ENCODE data around the gene CEP104.

Gene CEP104

GRCh38 chr1:3842912-3843311 is 14.1 kb downstream of the CEP104 start:
- peak in 1 of 2 experiments; percentile 31 for DNase-seq (ENCODE audit: low read depth in 1 of 2, low spot score in 1 of 2)
- Histone ChIP-seq H3K27me3 (ENCODE audit: insufficient read depth, poor library complexity, severe bottlenecking) (no peaks in the 10 kb centered on the region), H3K27ac (replicated peaks) (peak overlapping the region; percentile 73), H3K4me3 (replicated peaks; ENCODE audit: insufficient read depth, low read length) (peak overlapping the region; percentile 5; the same call in 1 of the 2 replicates)
- no peak for TF ChIP-seq REST (IDR thresholded peaks at IDR 0.05; ENCODE audit: insufficient replicate concordance, low read depth)
- TF ChIP-seq SPI1 (IDR thresholded peaks at IDR 0.05; ENCODE audit: borderline replicate concordance, low read depth), result peak; percentile 80

- no peak for TF ChIP-seq CTCF (IDR thresholded peaks at IDR 0.05; ENCODE audit: insufficient read depth, low read length)
- TF ChIP-seq SPI1 (IDR thresholded peaks at IDR 0.05; ENCODE audit: borderline replicate concordance, low read depth), result no peak
- TF ChIP-seq REST (IDR thresholded peaks at IDR 0.05; ENCODE audit: insufficient replicate concordance, low read depth), result no peak
- TF ChIP-seq POLR2AphosphoS5 (IDR thresholded peaks at IDR 0.05; ENCODE audit: low read depth), result no peak
- no peak for TF ChIP-seq GABPA (IDR thresholded peaks at IDR 0.05; ENCODE audit: low read depth)
- Histone ChIP-seq H3K27ac (replicated peaks) (no peak overlapping the region), H3K27me3 (ENCODE audit: insufficient read depth, poor library complexity, severe bottlenecking) (no peaks in the 10 kb centered on the region), H3K4me3 (replicated peaks; ENCODE audit: insufficient read depth, low read length) (no peak overlapping the region)
- DNase-seq (ENCODE audit: low read depth in 1 of 2, low spot score in 1 of 2), result no peak
Measured at GRCh38 chr1:3841491-3841890, 15.5 kb downstream of the CEP104 start.

GRCh38 chr1:3838788-3839187 is 18.2 kb downstream of the CEP104 start:
- Histone ChIP-seq H3K4me3 (replicated peaks; ENCODE audit: insufficient read depth, low read length) (no peak overlapping the region), H3K27me3 (ENCODE audit: insufficient read depth, poor library complexity, severe bottlenecking) (no peaks in the 10 kb centered on the region), H3K27ac (replicated peaks) (no peak overlapping the region)
- DNase-seq (ENCODE audit: low read depth in 1 of 2, low spot score in 1 of 2), result no peak
- TF ChIP-seq POLR2AphosphoS5 (IDR thresholded peaks at IDR 0.05; ENCODE audit: low read depth), result no peak
- TF ChIP-seq SPI1 (IDR thresholded peaks at IDR 0.05; ENCODE audit: borderline replicate concordance, low read depth), result no peak
- no peak for TF ChIP-seq REST (IDR thresholded peaks at IDR 0.05; ENCODE audit: insufficient replicate concordance, low read depth)
- no peak for TF ChIP-seq GABPA (IDR thresholded peaks at IDR 0.05; ENCODE audit: low read depth)
- TF ChIP-seq CTCF (IDR thresholded peaks at IDR 0.05; ENCODE audit: insufficient read depth, low read length), result no peak

GRCh38 chr1:3837685-3838084 is 19.3 kb downstream of the CEP104 start:
- Histone ChIP-seq H3K4me3 (replicated peaks; ENCODE audit: insufficient read depth, low read length) (no peak overlapping the region), H3K27ac (replicated peaks) (no peak overlapping the region), H3K27me3 (ENCODE audit: insufficient read depth, poor library complexity, severe bottlenecking) (no peaks in the 10 kb centered on the region)
- DNase-seq (ENCODE audit: low read depth in 1 of 2, low spot score in 1 of 2), result no peak
- TF ChIP-seq GABPA (IDR thresholded peaks at IDR 0.05; ENCODE audit: low read depth) (no peak), SPI1 (IDR thresholded peaks at IDR 0.05; ENCODE audit: borderline replicate concordance, low read depth) (no peak), POLR2AphosphoS5 (IDR thresholded peaks at IDR 0.05; ENCODE audit: low read depth) (no peak), CTCF (IDR thresholded peaks at IDR 0.05; ENCODE audit: insufficient read depth, low read length) (no peak), REST (IDR thresholded peaks at IDR 0.05; ENCODE audit: insufficient replicate concordance, low read depth) (no peak)

Data from HL-60 (cell line).